Hematopoietic multipotent progenitor cell treated with erythropoietin and hydrocortisone succinate and interleukin-3 and kit ligand, for 8 days (in vitro differentiated cells): Measurements from ENCODE around the gene DHX32.
"Not testable (repeated sequence)": the region's sequence is repeated elsewhere in the genome, so short reads cannot be mapped to it uniquely, and the experiment has no call there.

Experiments used
- DNase-seq: peaks from one replicate; pipeline ENCODE4 v3.0.0-alpha.2; 2015

The DHX32 gene

GRCh38 chr10:125881192-125881591 is at the start of gene DHX32:
TSS of gene DHX32 (minus strand) at chr10:125881292. CDS start at chr10:125880824, 468 bp downstream.
- DNase-seq = no peak

GRCh38 chr10:125929618-125930017 is 48.5 kb upstream of the DHX32 start:
- no peak for DNase-seq

- DNase-seq = no peak
Measured at GRCh38 chr10:125928928-125929585, 48.0 kb upstream of the DHX32 start.

- DNase-seq = not testable (repeated sequence)
Measured at GRCh38 chr10:125927265-125927664, 46.2 kb upstream of the DHX32 start.

- DNase-seq = no peak
Measured at GRCh38 chr10:125926247-125926646, 45.2 kb upstream of the DHX32 start.

- no peak for DNase-seq
Measured at GRCh38 chr10:125925262-125925834, 44.3 kb upstream of the DHX32 start.

GRCh38 chr10:125921643-125922306 is 40.7 kb upstream of the DHX32 start:
- peak; percentile 51 for DNase-seq

- not testable (repeated sequence) for DNase-seq
Measured at GRCh38 chr10:125917704-125918361, 36.7 kb upstream of the DHX32 start.

GRCh38 chr10:125916977-125917376 is 35.9 kb upstream of the DHX32 start:
- no peak for DNase-seq

- DNase-seq = peak; percentile 93
Measured at GRCh38 chr10:125913277-125913676, 32.2 kb upstream of the DHX32 start.

GRCh38 chr10:125911990-125912389 is 30.9 kb upstream of the DHX32 start:
- no peak for DNase-seq

- no peak for DNase-seq
Measured at GRCh38 chr10:125911145-125911544, 30.1 kb upstream of the DHX32 start.

- DNase-seq = not testable (repeated sequence)
Measured at GRCh38 chr10:125909491-125909890, 28.4 kb upstream of the DHX32 start.

GRCh38 chr10:125908813-125909212 is 27.7 kb upstream of the DHX32 start:
- not testable (repeated sequence) for DNase-seq

GRCh38 chr10:125907598-125907997 is 26.5 kb upstream of the DHX32 start:
- DNase-seq = not testable (repeated sequence)

GRCh38 chr10:125905069-125905994 is 24.2 kb upstream of the DHX32 start:
- DNase-seq = peak; percentile 23

GRCh38 chr10:125903135-125903640 is 22.1 kb upstream of the DHX32 start:
- DNase-seq = not testable (repeated sequence)

- DNase-seq = not testable (repeated sequence)
Measured at GRCh38 chr10:125900963-125901362, 19.9 kb upstream of the DHX32 start.

GRCh38 chr10:125897317-125897716 is 16.2 kb upstream of the DHX32 start:
- DNase-seq = not testable (repeated sequence)

GRCh38 chr10:125896088-125896934 is 15.2 kb upstream of the DHX32 start, which contains the start of gene FANK1:
TSS of gene FANK1 (plus strand) at chr10:125896564. CDS start at chr10:125896643, 79 bp downstream.
- DNase-seq = peak; percentile 89
